Activated naive CD8-positive, alpha-beta T cell treated with anti-CD3 and anti-CD28 coated beads, Interleukin-2, amount 10 ng/mL, durations not matched to agents 7 days and 5 days (primary cell): ENCODE data around the gene PRKCZ. TPM values are rescaled to one million over a fixed set of nuclear protein-coding genes. Genes with fewer than 3 reads are reported as not detected.

ENCODE experiments used
- ATAC-seq: fragments of 150-1000 bp; cut with Tn5 transposase; one replicate; pipeline ENCODE4 v1.10.0; 2021; ENCODE audit warnings: low read depth, moderate library complexity
- POLR2A ChIA-PET: fragments of 350-600 bp; sonication (Branson Sonifier 250); formaldehyde crosslinking; loops from one replicate; lab custom pipeline; 2021; ENCODE audit warnings: antibody characterized with exemption; lab: Charles Lee
- DNase-seq: peaks from one replicate; pipeline ENCODE4 v3.0.0; 2021
- H3K27ac Mint-ChIP-seq: one replicate; pipeline ENCODE4 v1.8.0; 2022; ENCODE audit warnings: mild to moderate bottlenecking, mixed read lengths
- H3K27me3 Mint-ChIP-seq: one replicate; pipeline ENCODE4 v1.8.0; 2022; ENCODE audit warnings: mild to moderate bottlenecking, moderate library complexity, mixed read lengths
- H3K36me3 Mint-ChIP-seq: one replicate; pipeline ENCODE4 v1.8.0; 2021; ENCODE audit warnings: mild to moderate bottlenecking, mixed read lengths
- H3K4me1 Mint-ChIP-seq: one replicate; pipeline ENCODE4 v1.8.0; 2021; ENCODE audit warnings: mixed read lengths
- H3K4me3 Mint-ChIP-seq: one replicate; pipeline ENCODE4 v1.8.0; 2022; ENCODE audit warnings: mild to moderate bottlenecking, moderate library complexity, mixed read lengths
- H3K9me3 Mint-ChIP-seq: one replicate; pipeline ENCODE4 v1.8.0; 2021; ENCODE audit warnings: mixed read lengths
- total RNA-seq, 2 experiments: library from RNA; stranded (reverse); gene quantifications; one replicate each; pipeline ENCODE4 v1.2.3, GENCODE V29; 2021

The PRKCZ gene
- total RNA-seq, 2 experiments from 2014 or later, result 24.3 to 24.4 TPM

DNA sequence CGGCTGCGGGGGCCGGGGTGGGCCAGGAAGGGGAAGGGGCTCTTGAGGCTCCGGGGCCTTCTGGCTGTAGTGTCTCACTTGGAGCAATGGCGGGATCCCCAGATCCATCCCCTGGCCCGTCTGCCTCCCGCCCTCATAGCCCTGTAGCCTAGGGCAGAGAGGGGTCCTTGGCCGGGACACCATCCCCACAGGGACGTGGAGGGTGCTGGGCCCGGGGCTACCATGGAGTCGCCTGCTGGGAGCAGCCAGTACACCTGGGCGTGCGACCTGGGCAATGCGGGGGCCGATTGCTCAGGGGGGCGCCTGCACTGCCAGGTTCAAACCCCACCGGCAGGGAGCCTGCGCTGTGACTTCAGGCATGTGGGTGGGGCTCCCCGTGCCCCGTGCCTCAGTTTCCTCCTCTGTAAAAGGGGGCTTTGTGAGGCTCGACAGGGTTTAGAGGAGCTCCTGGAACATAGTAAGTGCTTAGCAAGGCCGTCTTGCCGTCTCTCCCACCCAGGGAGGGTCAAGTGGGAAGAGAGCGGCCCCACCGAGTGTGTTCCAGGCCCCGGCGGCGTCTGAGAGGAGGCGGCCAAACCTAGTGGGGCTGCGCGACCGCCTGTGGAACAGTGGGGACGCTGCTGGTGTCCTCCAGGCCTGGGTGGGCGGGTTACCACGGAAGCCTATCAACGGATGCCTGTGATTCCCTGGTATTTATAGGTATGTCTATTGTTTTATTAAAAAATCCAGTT is 20.8 kb downstream of the PRKCZ start:
- Mint-ChIP-seq H3K36me3 (no peaks in the 10 kb centered on the region), H3K9me3 (no peaks in the 10 kb centered on the region), H3K4me1 (no peaks in the 10 kb centered on the region), H3K27ac (no peak overlapping the region), H3K27me3 (no peaks in the 10 kb centered on the region), H3K4me3 (no peak overlapping the region)
- DNase-seq (no peak), ATAC-seq (no peak)
- POLR2A ChIA-PET, result no interaction called here

DNA sequence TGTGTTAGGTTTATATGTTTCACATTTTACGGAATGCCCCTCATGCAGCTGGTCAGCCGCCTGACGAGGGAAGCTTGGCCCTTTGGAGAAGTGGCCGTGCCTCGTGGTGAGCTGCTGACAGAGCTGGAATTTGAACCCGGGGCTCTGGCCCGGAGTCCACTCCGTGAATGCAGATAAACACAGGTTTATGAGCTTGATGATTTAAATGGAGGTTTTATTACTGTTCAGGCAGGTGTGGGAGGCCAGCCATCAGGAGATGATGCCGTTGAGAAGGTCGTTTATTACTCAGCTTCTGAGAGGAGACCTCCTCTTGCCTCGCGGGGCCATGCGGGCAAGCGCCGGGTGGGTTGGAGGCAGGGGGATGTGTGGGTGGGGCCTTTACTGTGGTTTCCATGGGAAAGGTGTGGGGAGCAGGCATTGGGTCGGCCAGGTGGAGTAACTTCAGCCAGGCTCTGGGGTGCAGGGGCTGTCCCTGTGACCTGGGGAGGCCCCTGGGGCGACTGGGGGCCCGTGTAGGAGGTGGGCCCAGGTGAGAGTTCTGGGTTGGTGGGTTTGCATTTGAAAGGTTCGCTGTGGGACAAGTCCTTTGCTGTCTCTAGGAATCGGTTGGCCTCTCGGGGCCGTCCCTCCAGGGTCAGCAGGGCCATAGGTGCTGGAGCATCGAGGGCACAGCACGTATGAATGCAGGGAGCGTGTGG is 22.0 kb downstream of the PRKCZ start:
- Mint-ChIP-seq H3K9me3 (no peaks in the 10 kb centered on the region), H3K36me3 (peaks cover 5% of the 10 kb centered on the region), H3K4me3 (no peak overlapping the region), H3K27ac (no peak overlapping the region), H3K4me1 (no peaks in the 10 kb centered on the region), H3K27me3 (no peaks in the 10 kb centered on the region)
- ATAC-seq (no peak), DNase-seq (no peak)
- POLR2A ChIA-PET, result no interaction called here

DNA sequence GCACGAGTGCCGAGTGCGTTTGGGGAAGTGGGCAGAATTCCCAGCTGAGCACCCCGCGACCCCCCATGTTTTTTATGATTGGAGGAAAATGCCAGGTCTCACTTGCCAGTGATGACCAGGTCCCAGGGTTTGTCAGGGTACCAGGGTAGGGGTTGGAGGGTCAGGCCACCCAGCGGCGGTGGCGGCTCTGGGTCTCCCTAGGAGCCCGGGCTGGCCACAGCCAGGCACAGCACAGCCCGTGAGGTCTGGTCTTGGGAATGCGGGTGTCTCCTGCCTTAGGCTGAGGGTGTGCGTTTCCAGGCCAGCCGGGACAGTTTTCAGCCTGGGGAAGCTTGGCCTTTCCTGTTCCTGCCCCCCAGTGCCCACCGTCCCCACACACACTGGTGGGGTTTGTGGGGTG is 22.7 kb downstream of the PRKCZ start:
- no peaks in the 10 kb centered on the region for H3K27me3 Mint-ChIP-seq
- ATAC-seq (no peak), DNase-seq (no peak)
- no peak overlapping the region for H3K4me3 Mint-ChIP-seq
- H3K36me3 Mint-ChIP-seq, result peaks cover 10% of the 10 kb centered on the region
- POLR2A ChIA-PET, result no interaction called here
- H3K9me3 Mint-ChIP-seq, result peaks cover 4% of the 10 kb centered on the region
- no peak overlapping the region for H3K27ac Mint-ChIP-seq
- no peaks in the 10 kb centered on the region for H3K4me1 Mint-ChIP-seq

DNA sequence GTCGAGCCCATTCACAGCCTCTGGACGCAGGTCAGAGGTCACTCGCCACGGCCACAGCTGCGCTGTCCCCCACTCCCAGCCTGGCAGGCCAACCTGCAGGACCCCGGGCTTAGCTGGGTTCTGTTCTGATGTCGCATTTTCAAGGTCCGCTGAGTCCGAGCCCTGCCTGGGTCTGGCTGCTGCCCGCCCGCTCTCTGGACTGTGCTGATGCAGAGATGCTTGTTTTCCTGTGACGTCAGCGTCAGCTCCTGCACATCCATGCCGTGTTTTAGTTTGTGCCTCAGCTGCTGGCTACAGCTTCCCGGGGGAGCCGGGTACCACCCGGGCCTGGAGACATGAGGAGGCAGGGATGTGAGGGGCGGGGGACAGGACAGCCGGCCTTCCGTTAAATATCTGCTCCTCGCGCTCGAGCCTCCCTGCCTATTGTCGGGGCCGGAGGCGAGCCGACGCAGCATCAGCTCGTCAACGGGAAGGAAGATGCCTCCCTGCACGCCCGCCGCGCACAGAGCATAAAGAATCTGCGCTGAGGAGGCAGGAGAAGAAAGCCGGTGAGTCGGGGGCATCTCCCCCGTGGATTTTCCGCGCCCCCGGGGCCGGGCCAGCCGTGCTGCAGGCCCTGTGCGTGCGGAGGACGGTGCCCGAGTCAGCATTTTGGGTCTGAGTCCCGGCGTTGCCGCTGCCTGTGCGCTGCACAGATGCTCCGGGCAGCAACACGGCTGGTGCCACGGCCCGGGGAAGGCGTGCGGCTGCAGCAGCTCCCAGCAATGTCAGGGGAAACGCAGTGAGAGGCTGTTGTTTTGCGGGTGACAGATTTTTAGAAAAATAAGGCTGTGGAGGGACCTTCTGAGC is 23.4 kb downstream of the PRKCZ start:
- Mint-ChIP-seq H3K9me3 (peaks cover 11% of the 10 kb centered on the region), H3K27me3 (no peaks in the 10 kb centered on the region), H3K4me3 (no peak overlapping the region), H3K27ac (no peak overlapping the region), H3K36me3 (peaks cover 12% of the 10 kb centered on the region), H3K4me1 (no peaks in the 10 kb centered on the region)
- POLR2A ChIA-PET, result no interaction called here
- DNase-seq (no peak), ATAC-seq (no peak)

DNA sequence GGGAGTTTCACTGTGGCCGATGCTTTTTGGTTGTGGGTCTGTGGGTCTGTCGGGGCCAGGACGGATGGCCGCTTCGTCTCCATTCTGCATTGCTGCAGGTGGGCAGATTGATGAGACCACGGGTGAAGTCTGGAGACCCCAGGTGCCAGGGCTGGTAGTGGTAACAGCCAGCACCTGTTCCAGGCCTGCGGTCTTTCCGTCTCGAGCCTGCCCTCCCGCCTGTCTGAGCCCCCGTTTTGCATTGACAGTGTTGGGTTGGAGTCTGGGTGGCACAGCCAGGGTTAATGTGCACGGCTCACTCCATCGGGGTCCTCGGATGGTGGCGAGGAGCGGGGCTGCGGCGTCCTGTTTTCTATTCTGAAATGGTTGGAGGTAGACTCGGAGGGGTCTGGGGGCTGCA is 24.2 kb downstream of the PRKCZ start:
- POLR2A ChIA-PET, result no interaction called here
- no peaks in the 10 kb centered on the region for H3K27me3 Mint-ChIP-seq
- peaks cover 12% of the 10 kb centered on the region for H3K9me3 Mint-ChIP-seq
- no peak overlapping the region for H3K4me3 Mint-ChIP-seq
- ATAC-seq (no peak), DNase-seq (no peak)
- peaks cover 12% of the 10 kb centered on the region for H3K36me3 Mint-ChIP-seq
- H3K27ac Mint-ChIP-seq, result no peak overlapping the region
- no peaks in the 10 kb centered on the region for H3K4me1 Mint-ChIP-seq

DNA sequence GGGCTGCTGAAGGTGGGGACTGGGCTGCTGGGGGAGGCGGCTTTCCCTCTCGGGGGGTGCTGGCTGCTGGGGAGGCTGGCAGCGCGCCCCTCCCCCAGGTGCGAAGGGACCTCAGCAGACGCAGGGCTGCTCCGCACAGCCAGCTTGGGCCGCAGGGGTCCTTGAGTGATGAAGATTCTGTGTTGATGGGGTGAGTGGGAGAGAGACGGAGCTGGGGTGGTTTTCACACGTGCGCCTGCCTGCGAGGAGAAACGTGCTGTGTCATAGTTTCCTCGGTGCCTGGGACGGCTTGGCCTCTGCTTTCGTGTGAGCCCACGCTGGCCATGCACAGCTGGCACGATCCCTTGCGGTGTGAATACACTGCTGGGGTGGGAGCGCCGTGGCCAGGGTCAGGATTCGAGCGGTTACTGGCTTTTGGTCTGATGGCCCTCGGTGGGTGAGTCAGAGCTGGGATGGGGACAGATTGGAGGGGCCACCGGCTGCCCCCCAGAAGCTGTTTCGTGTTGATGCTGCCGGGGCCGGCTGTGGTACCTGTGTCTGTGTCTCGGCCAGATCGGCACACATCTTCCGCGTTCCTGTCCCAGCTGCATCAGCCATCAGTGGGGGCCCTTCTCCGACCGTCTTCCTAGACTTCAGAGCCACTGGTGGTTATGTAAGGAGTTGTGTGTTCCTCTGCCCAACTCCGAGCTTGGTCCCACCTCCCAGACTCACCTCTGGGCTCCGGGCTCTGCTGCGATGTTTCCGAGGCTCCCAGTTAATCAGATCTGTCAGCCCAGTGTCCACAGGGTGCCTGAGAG is 24.9 kb downstream of the PRKCZ start:
- Mint-ChIP-seq H3K36me3 (peaks cover 14% of the 10 kb centered on the region), H3K27ac (no peak overlapping the region), H3K27me3 (no peaks in the 10 kb centered on the region), H3K4me3 (no peak overlapping the region), H3K4me1 (no peaks in the 10 kb centered on the region), H3K9me3 (peaks cover 14% of the 10 kb centered on the region)
- no peak for ATAC-seq
- POLR2A ChIA-PET, result no interaction called here
- DNase-seq, result no peak

DNA sequence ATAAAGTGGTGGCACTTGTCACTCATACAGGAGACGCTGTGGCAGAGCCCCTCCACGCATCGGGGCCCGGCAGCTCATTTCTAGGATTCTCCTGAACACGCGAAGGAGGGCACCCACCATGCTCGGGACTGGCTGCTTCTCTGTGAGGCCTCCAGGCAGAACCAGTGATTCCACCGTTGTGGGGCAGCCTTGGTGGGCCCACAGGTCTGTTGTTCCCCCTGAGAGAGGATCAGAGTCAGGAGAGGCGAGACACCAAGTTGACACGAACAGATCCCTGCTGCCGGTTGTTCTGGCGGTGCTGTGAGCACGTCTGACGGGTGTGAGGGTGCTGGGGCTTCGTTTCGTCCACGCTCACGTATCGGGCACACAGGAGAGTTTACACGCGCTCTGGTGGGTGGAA is 26.6 kb downstream of the PRKCZ start:
- DNase-seq (no peak), ATAC-seq (no peak)
- no peak overlapping the region for H3K27ac Mint-ChIP-seq
- H3K4me1 Mint-ChIP-seq, result no peaks in the 10 kb centered on the region
- peaks cover 14% of the 10 kb centered on the region for H3K9me3 Mint-ChIP-seq
- POLR2A ChIA-PET, result no interaction called here
- no peak overlapping the region for H3K4me3 Mint-ChIP-seq
- H3K36me3 Mint-ChIP-seq, result peaks cover 14% of the 10 kb centered on the region
- no peaks in the 10 kb centered on the region for H3K27me3 Mint-ChIP-seq

DNA sequence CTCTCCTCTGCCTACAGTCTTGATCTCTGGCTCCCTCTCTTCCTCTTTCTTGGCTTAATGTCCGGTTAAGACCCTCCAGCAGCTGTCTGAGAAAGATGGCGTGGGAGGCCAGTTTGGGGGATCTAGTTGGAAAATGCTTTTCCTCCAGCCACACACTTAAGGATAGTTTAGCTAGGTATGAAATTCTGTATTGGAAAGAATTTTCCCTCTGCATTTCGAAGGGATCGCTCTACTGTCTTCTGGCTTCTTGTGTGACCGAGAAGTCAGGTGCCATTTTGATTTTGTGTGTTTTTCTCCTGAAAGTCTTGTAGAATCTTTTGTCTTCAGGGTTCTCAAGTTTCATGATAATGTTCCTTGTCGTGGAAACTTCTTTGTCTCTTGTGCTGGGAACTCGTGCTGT is 28.0 kb downstream of the PRKCZ start:
- peaks cover 14% of the 10 kb centered on the region for H3K36me3 Mint-ChIP-seq
- H3K9me3 Mint-ChIP-seq, result peaks cover 14% of the 10 kb centered on the region
- H3K27me3 Mint-ChIP-seq, result no peaks in the 10 kb centered on the region
- H3K4me1 Mint-ChIP-seq, result no peaks in the 10 kb centered on the region
- DNase-seq (no peak), ATAC-seq (no peak)
- POLR2A ChIA-PET, result no interaction called here
- no peak overlapping the region for H3K4me3 Mint-ChIP-seq
- H3K27ac Mint-ChIP-seq, result no peak overlapping the region

DNA sequence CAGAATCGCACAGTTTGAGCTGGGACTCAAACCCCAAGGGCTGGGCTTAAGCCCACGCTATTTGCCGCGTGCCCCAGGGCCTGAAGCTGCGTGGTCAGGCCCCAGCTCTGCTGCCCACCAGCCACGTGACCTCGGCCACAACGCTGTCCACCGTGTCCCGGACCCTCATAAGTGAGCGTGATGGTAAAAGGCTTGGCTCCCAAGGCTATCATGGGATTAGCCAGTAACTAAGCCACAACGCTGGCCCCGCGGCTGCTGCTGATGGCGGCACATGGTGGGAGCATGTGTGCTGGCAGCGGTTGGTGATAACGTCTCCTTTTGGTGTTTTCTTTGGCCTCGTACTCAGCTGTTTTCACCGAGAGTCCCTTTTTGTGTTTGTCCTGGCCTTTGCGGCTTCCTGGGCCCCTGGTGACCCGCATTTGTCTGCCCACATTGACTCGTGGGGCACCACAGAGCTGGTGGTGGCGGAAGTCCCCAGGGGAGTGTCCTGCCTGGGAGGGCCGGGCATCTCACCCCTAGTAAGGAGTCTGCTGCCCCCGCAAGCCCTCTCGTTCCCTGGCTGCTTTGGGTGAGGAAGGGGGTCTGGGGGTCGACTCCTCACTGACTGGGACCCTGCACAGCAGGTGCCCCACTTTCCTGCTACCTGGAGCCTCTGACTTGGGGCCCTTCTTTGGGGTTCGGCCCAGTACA is 29.3 kb downstream of the PRKCZ start:
- no peaks in the 10 kb centered on the region for H3K4me1 Mint-ChIP-seq
- no peak overlapping the region for H3K4me3 Mint-ChIP-seq
- ATAC-seq (no peak), DNase-seq (no peak)
- H3K9me3 Mint-ChIP-seq, result peaks cover 14% of the 10 kb centered on the region
- H3K27ac Mint-ChIP-seq, result no peak overlapping the region
- POLR2A ChIA-PET, result no interaction called here
- peaks cover 14% of the 10 kb centered on the region for H3K36me3 Mint-ChIP-seq
- no peaks in the 10 kb centered on the region for H3K27me3 Mint-ChIP-seq

DNA sequence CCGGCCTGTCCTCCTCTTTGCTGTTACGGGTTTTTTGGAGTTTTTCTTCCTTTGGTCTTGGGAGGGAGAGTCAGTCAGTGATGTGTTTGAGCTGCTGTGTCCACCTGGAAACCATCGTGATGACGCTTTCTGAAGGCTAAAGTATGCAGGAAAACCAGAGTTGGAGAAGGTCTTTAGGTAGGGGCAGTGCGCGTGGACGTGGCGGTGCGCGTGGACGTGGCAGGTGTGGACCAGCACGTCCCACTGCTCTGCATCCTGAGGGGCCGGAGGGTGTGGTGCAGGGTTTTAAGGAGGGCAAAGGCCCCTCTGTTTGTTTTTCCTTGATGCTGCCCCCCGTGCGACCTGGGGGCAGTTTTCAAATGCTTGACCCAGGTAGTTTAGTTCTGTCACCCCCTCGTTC is 29.9 kb downstream of the PRKCZ start:
- no peaks in the 10 kb centered on the region for H3K27me3 Mint-ChIP-seq
- no peak overlapping the region for H3K27ac Mint-ChIP-seq
- H3K4me1 Mint-ChIP-seq, result no peaks in the 10 kb centered on the region
- H3K36me3 Mint-ChIP-seq, result peaks cover 14% of the 10 kb centered on the region
- ATAC-seq (no peak), DNase-seq (no peak)
- POLR2A ChIA-PET, result no interaction called here
- H3K9me3 Mint-ChIP-seq, result peaks cover 14% of the 10 kb centered on the region
- no peak overlapping the region for H3K4me3 Mint-ChIP-seq

DNA sequence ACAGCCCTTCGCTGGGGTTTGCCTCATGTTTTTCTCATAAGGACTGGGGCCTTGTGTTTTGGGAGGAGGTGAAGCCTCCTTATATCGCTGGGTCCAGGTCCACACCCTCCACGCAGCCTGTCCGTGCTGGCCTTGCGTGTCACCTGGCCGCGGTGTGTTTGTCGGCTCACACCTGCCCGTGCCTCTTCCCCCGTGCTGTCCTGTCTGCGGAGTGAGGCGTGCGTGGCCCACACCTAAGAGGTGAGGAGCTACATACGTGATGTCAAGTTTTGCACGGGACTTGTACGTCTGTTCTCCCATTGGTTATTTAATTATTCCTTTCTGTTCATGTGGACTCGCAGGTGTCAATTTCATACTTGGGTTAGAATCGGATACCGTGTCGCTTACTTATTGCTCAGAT is 30.7 kb downstream of the PRKCZ start:
- Mint-ChIP-seq H3K27ac (no peak overlapping the region), H3K27me3 (no peaks in the 10 kb centered on the region), H3K36me3 (peaks cover 14% of the 10 kb centered on the region), H3K4me1 (no peaks in the 10 kb centered on the region), H3K4me3 (no peak overlapping the region), H3K9me3 (peaks cover 14% of the 10 kb centered on the region)
- POLR2A ChIA-PET, result no interaction called here
- ATAC-seq (no peak), DNase-seq (no peak)

DNA sequence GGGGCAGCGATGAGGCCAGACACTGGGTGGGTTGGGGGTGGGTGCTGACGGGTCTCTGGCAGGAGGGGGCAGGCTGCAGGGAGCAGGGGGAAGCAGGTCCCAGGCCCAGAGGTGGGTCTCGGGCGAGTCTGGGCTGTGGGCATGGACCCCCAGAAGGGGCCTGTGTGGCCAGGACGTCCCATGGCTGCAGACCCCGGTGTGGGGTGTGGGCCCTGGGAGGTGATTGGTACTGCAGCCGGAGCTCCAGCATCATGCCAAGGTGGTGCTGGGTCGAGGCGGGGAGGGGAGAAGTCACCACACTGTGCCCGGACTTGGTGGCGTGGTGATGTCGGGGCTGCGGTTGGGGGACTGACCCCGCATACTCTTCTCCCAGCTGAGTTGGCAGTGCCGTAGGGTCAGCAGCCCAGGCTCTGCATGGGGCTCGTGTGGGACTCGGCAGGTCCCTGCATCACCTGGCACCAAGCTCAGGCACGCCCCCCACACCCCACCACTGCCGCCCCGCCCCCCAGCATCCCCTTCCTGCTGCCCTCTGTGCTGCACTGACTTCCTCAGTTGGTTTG is 31.2 kb downstream of the PRKCZ start:
- Mint-ChIP-seq H3K27me3 (no peaks in the 10 kb centered on the region), H3K36me3 (peaks cover 14% of the 10 kb centered on the region), H3K9me3 (peaks cover 14% of the 10 kb centered on the region), H3K4me3 (no peak overlapping the region), H3K4me1 (no peaks in the 10 kb centered on the region), H3K27ac (no peak overlapping the region)
- ATAC-seq (no peak), DNase-seq (no peak)
- POLR2A ChIA-PET, result no interaction called here
